HG02678 (cell line): ENCODE data around the gene OR13C3.
"Not testable (repeated sequence)": the region's sequence is repeated elsewhere in the genome, so short reads cannot be mapped to it uniquely, and the experiment has no call there.

Experiments
- ATAC-seq: cut with Tn5 transposase; IDR thresholded peaks from one replicate; pipeline ENCODE4 v1.9.1; 2021; ENCODE audit warnings: mild to moderate bottlenecking, moderate library complexity; ENCODE audit not compliant: unreplicated experiment

OR13C3 gene

DNA sequence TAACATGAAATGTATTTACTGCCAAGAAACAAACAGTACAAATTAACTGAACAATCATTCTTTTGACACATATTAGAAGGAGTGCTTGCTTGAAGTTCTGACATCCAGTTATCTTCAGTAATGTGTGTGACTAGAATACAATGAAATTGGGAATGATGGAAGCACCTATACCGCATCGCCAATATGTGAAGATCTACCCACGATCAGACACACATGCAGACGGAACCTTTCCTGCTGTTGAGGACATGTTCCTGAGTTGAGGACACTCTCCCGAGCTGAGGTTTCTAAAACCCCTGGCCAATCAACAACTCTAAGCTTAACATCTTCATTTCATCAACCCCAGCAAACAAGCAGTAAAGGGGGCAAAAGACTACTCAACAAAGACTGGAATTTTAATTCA is at the start of gene OR13C3:
Gene OR13C3, minus strand, starts transcription at position 101 of the 400 bp plus-strand sequence. CDS start 133 bp downstream, outside the sequence.
- ATAC-seq = no peak

DNA sequence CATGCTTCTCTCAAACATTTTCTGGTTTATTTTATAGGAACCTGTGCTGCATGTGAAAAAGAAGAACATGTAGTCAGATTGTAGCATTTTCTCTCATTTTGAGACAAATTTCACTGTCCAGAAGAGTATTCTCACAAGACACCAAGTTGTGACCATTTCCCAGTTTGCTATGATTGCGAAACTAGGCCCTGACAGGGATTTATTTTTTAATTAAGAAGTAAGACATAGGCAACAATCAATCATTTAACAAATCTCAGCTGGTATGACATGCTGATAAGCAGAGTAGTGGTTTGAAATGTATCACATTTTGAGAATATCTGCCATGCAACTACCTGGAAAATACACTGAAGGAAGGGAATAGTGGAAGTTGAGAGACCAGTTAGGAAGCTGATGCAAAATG is 43.9 kb upstream of the OR13C3 start:
- ATAC-seq = no peak

DNA sequence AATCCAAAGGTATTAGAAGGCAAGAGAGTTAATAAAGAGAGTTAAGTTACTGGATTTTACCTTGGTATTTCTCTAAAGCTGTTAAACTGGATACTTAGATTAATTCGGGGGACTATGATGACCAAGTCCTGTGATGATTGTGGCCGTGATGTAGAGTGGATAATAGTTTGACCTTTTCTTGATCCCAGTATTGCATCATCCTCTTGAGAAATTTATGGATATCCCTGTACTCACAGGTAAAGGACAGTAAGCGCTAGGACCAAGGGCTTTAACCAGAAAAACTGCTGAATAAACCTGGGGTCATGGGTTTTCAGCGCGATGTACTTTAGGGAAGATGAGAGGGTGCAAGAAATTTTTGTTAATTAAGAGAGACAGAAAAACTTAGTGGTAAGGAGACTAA is 40.6 kb upstream of the OR13C3 start:
- ATAC-seq = no peak

DNA sequence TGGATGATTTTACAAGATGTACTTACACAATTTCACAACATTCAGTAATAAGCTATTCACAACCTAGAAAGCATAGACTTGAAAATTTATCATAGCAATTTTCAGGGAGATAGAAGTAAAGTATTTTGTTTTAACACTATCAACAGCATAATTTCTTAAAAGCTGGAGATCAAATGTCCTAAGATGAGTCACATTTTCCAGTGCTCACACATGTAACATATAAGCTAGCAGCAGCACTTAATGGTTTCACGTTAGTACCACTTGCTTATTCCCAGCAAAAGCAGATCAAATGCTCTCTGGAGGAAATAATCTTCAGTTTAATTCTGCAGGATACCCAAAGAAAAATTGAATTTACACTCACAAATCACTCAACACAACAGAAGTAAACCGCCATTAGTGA is 38.8 kb upstream of the OR13C3 start:
- no peak for ATAC-seq

DNA sequence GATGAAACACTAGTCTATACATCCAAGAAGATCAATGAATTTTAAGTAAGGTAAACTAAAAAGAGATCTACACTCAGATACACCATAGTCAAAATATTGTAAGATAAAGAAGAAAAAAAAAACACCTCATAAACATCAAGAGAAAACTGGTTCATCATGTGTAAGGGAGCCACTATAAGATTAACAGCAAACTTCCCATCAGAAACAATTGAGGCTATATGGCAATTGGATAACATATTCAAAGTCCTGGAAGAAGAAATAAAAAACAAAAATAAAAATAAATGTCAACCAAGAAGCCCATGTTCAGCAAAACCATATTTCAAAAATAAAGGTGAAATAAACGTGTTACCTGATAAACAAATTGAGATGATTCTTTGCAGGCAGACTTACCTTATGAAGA is 36.0 kb upstream of the OR13C3 start:
- no peak for ATAC-seq

DNA sequence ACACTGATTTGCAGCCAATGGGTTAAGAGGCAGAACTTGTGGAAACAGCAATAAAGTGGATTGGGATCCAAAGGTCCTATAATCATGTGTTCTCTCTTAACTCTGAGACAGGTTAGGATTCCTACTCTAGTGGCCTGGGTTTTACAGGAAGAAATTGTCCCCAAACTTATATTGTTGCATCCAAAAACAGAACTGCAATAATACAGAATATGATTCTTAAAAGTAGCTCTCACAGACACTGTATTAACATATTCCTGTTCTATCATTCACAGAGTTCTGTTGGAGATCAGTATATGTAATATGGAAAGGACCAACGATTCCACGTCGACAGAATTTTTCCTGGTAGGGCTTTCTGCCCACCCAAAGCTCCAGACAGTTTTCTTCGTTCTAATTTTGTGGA is 32.2 kb upstream of the OR13C3 start, which contains the start of gene OR13C8:
Gene OR13C8, plus strand, starts transcription at position 301 of the 400 bp plus-strand sequence. Its CDS starts 0 bp downstream, at position 301.
- ATAC-seq = no peak

DNA sequence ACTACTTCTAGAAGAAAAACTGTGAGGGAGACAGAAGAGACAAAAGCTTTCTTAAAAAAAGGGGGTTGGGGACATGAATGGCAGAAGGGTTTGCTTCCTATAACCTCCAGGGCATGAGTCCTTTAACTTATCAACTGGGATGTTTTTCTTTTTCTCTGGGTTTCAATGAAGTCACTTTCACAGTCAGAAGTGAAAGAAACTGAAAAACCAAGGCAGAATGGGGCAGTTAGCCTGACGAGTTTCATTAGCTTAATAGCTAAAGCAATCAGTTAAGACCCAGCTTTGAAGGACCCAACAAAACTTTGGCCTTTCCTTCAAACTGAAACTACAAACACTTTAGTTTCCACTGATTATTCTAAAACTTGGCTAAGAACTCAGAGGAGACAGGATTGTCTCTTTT is 27.7 kb upstream of the OR13C3 start:
- ATAC-seq = no peak

DNA sequence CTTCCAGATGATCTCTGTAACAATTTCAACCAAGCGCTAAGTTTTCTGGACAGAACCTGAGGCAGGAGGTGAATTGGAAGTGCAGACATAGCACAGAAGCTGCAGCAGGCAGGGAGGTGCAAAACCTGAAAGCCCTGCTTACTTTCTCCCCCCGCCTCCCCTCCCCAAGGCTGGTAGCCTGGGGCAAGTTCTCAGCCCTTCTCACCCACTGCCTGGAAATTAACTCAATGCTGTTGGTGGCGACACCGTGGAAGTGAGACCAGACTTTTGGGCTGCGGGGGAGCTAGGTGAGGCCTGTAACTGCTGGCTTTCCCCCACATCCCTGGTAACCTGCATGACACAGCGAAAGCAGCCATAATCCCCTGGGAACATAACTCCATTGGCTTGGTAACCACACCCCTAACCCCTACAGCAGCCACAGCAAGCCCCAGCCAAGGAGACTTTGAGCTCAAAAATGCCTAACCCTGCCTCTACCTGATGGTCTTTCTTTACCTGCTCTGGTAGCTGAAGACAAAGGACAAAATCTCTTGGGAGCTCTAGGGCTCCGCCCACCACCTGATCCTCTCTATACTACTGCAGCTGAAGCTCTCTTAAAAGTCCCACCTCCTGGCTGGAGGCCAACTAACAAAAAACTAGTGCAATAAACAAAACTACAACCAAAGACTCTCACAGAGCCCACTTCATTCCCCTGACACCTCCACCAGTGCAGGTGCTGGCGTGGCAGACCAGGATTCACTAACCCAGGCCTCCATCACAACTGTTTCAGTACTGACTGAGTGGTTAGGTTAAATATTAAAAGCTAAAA is 20.4 kb upstream of the OR13C3 start:
- no peak for ATAC-seq

DNA sequence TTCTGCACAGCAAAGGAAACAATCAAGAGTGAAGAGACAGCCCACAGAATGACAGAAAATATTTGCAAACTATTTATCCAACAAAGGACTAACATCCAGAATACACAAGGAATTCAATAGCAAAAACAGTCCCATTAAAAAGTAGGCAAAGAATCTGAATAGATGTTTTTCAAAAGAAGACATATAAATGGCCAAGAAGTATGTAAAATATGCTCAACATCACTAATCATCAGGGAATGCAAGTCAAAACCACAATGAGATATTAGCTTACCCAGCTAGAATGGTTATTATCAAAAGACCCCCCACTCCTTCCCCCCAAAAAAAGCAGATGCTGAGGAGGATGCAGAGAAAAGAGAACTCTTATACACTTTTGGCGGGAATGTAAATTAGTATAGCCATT is 18.9 kb upstream of the OR13C3 start:
- ATAC-seq = no peak

DNA sequence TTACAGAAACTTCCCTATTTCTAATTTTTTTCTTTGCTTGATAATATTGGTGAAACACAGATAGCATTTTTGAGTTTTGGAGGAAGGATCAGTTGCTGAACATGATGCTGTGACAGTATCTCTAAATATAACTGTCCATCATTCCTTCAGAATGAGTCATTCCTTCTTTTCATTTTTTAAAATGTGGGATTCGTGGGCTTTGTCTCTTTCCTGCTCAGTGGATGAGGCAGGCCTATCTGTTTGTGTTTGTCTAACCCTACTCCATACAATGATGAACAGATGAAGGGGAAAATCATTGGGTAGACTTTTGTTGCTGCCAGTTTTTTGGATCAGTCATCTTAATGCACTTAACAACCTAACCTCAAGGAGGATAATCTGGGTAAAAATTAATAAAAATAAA is 16.6 kb upstream of the OR13C3 start:
- ATAC-seq = no peak

DNA sequence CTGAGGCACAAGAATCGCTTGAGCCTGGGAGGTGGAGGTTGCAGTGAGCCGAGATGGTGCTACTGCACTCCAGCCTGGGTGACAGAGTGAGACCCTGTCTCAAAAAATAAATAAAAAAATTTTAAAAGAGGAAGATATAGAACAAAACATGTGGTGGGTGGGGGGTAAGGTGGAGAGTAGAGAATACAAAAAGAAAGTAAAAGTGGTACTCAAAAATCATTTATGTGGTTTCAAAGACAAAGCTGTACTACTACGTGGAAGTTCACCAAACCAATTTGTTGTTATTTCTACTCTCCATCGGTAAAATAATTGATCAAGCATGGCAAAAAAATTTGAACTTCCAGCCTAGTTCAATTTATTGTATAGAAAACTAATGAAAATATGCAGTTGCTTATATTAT is 8.0 kb upstream of the OR13C3 start:
- no peak for ATAC-seq

DNA sequence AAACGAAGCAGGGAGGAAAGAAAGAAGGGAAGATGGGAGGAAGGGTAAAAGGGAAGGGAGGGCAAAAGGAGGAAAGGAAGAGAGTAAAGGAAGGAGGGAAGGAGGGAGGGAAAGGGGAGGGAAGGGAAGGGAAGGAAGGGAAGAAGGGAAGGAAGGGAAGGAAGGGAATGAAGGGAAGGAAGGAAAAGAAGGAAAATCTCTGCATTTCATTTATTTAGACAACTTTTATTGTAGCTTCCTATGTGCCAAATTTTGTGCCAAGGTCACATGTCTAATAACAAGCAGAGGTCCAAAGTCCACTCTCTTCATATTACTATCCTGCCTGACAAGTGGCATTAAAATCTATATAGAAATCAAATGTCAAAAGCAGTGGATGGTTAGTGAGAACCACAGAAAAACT is 2.6 kb upstream of the OR13C3 start:
- no peak for ATAC-seq

DNA sequence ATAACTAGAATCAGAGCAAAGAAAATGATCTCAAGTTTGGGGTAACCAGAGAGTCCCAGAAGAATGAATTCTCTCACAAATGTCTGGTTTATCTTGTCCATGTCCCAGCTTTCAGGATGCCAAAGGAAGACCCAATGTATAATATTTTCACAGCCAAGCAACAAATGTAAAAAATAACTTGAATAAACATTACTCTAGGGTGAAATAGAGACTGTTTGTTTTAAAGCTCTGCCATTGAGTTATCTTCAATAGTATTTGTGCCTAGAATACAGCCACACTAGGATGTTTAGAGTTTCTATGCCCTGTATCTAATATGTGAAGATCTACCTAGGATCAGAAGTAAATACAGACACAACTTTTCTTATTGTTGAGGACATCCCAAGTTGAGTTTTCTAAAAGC is 9.5 kb downstream of the OR13C3 start, which contains the start of gene OR13C4:
Gene OR13C4, minus strand, starts transcription at position 101 of the 400 bp plus-strand sequence. Its CDS starts 0 bp downstream, at position 101.
- ATAC-seq = no peak

DNA sequence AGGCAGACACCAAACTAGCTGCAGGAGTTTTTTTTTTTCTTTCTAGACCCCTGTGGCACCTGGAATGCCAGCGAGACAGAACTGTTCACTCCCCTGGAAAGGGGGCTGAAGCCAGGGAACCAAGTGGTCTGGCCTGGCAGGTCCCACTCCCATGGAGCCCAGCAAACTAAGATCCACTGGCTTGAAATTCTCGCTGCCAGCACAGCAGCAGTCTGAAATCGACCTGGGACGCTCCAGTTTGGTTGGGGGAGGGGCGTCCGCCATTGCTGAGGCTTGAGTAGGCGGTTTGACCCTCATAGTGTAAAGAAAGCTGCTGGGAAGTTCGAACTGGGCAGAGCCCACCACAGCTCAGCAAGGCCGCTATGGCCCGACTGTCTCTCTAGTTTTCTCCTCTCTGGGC is 16.4 kb downstream of the OR13C3 start:
- not testable (repeated sequence) for ATAC-seq

DNA sequence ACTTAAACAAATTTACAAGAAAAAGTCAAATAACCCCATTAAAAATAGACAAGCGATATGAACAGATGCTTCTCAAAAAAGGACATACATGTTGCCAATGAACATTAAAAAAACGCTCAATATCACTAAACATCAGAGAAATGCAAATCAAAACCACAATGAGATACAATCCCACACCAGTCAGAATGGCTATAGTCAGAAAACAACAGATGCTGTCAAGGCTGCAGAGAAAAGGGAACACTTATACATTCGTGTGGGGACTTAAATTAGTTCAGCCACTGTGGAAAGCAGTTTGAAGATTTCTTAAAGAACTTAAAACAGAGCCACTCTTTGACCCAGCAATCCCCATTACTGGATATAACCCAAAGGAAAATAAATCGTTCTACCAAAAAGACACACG is 21.8 kb downstream of the OR13C3 start:
- ATAC-seq = no peak

DNA sequence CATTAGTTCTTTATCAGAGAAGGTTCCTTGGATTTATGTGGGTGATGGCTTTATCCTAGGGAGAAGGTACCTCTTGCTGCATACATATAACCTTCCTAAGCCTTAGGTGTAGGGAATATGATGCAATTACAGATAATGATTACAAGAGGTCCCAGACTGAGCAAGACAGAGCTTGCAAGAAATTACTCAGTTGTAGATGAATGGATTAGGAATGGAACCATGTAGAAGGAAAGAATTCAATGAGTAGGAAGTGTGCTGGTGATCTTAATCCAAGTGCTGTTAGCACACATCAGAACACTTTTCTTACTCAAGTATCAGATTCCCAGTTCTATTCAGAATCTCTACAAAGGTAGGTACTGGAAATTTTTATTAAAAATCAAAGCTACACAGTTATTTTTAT is 30.1 kb downstream of the OR13C3 start:
- no peak for ATAC-seq

DNA sequence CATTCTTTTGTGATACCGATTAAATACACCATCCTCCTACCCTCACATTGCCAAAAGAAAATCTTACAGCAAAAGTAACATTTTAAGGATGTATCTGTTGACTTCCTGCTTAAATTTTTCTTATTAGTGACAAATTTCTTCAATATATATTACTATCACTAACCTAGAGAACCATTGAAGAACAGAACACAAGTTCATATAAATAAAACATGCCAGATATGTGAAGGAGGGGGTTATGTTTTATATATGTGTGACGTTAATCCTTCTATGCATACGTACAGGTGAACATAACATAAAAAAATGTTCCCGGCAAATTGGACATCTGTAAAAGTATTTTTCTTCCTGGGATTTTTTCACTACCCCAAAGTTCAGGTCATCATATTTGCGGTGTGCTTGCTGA is 32.7 kb downstream of the OR13C3 start, which contains the start of gene OR13F1:
Gene OR13F1, plus strand, starts transcription at position 301 of the 400 bp plus-strand sequence. Its CDS starts 0 bp downstream, at position 301.
- no peak for ATAC-seq

DNA sequence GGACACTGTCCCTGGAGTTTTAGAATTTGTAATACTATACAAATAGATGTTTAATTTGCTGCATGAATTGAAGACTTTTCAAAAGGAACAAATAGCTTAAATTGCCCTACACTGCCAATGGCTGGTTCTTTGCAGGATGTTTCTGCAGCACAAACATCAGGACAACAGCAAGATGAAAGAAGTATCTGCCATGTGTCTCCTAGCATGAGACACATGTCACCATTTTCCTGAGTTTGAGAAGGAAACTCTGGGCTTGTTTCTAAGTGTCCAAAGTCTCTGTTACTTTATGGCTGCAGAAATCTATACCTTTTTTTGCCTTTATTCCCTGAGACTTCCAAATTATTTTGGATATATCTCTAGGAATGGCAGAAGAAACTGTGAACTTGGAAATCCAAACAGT is 33.2 kb downstream of the OR13C3 start:
- no peak for ATAC-seq

DNA sequence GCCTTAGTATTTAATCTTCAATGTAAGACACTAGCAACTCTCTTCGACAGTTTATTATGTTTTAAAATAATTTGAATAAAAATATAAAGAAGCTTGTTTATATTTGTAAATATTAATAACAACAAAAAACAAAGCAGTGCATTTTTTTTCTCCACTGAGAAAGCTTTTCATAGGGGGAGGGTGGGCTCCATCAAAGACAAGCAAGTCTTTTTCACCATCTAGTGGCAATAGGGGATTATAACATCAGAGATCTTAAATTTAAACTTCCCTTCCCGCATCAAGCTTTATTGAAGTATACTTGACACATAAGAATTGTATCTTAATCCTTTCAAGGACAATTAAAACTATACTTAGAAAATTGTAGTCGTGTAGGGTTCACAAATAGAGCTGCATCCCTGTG is 41.8 kb downstream of the OR13C3 start:
- ATAC-seq = no peak
